Stimulated activated naive CD4-positive, alpha-beta T cell (primary cell): ENCODE results near the gene CDK5RAP2.

Experiments
- DNase-seq, 6 experiments: peaks; one replicate each; lab custom pipeline; 2025; lab: John Stamatoyannopoulos, UW

The CDK5RAP2 gene

GRCh38 chr9:120436983-120437475, 142.9 kb downstream of the CDK5RAP2 start:
- DNase-seq: no peak

- no peak for DNase-seq
Measured at GRCh38 chr9:120436446-120436845, 143.5 kb downstream of the CDK5RAP2 start.

- DNase-seq: no peak
Measured at GRCh38 chr9:120435091-120435490, 144.9 kb downstream of the CDK5RAP2 start.

GRCh38 chr9:120434532-120434931, 145.4 kb downstream of the CDK5RAP2 start:
- no peak for DNase-seq

- no peak for DNase-seq
Measured at GRCh38 chr9:120433701-120434100, 146.3 kb downstream of the CDK5RAP2 start.

GRCh38 chr9:120432600-120432999, 147.4 kb downstream of the CDK5RAP2 start:
- DNase-seq: no peak

GRCh38 chr9:120431268-120431667, 148.7 kb downstream of the CDK5RAP2 start:
- DNase-seq: no peak

- no peak for DNase-seq
Measured at GRCh38 chr9:120424248-120424647, 155.7 kb downstream of the CDK5RAP2 start.

- no peak for DNase-seq
Measured at GRCh38 chr9:120423812-120424211, 156.2 kb downstream of the CDK5RAP2 start.

- DNase-seq: no peak
Measured at GRCh38 chr9:120421977-120422376, 158.0 kb downstream of the CDK5RAP2 start.

- no peak for DNase-seq
Measured at GRCh38 chr9:120418315-120418714, 161.7 kb downstream of the CDK5RAP2 start.

- no peak for DNase-seq
Measured at GRCh38 chr9:120416781-120417427, 163.1 kb downstream of the CDK5RAP2 start.

- DNase-seq: no peak
Measured at GRCh38 chr9:120413121-120414048, 166.6 kb downstream of the CDK5RAP2 start.

- no peak for DNase-seq
Measured at GRCh38 chr9:120412425-120412951, 167.5 kb downstream of the CDK5RAP2 start.

- no peak for DNase-seq
Measured at GRCh38 chr9:120411862-120412424, 168.0 kb downstream of the CDK5RAP2 start.

GRCh38 chr9:120410925-120411501, 169.0 kb downstream of the CDK5RAP2 start:
- no peak for DNase-seq

GRCh38 chr9:120408680-120409258, 171.2 kb downstream of the CDK5RAP2 start:
- no peak for DNase-seq

- no peak for DNase-seq
Measured at GRCh38 chr9:120405860-120406259, 174.1 kb downstream of the CDK5RAP2 start.

- no peak for DNase-seq
Measured at GRCh38 chr9:120405134-120405533, 174.8 kb downstream of the CDK5RAP2 start.

- no peak for DNase-seq
Measured at GRCh38 chr9:120403543-120403856, 176.5 kb downstream of the CDK5RAP2 start.

GRCh38 chr9:120402741-120403542, 177.0 kb downstream of the CDK5RAP2 start:
- DNase-seq: no peak
